HFF-Myc (cell line): ENCODE data around the gene DCDC2C.

Experiments
- DNase-seq: peaks from one replicate; pipeline ENCODE4 v3.0.0-alpha.2; 2011; ENCODE audit warnings: low read depth; ENCODE audit errors: extremely low read depth
- H3K4me3 ChIP-seq: replicated peaks from 2 replicates; pipeline ENCODE4 v1.5.1; 2011; ENCODE audit warnings: low read depth, mild to moderate bottlenecking, control low read depth, low read length
- TF ChIP-seq, protein P1 (sequence below): IDR thresholded peaks from 2 replicates; pipeline ENCODE4 v1.5.1; 2012; ENCODE audit warnings: mild to moderate bottlenecking, low read depth, low read length, control low read depth; ENCODE audit errors: missing control alignments

The DCDC2C gene

DNA sequence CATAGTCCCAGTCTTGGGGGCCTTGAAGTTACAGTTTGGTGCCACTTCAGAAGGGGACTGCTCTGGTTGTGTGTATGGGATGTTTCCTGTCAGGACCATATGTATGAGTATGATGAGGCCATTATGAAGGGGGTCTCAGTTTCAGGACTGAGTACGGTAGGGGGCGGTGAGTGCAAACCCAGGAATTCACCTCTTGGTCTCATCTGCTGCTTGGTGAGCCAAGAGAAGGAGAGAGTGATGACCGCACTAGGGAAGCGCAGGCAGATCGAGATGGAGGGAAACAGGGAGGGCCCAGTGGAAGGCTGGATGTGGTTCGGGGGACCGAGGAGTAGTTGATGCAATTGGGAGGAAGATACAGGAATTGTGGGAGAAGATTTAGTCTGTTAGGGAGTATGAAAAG is 28.5 kb downstream of the DCDC2C start:
- no peak overlapping the region for H3K4me3 ChIP-seq
- TF ChIP-seq, protein P1, sequence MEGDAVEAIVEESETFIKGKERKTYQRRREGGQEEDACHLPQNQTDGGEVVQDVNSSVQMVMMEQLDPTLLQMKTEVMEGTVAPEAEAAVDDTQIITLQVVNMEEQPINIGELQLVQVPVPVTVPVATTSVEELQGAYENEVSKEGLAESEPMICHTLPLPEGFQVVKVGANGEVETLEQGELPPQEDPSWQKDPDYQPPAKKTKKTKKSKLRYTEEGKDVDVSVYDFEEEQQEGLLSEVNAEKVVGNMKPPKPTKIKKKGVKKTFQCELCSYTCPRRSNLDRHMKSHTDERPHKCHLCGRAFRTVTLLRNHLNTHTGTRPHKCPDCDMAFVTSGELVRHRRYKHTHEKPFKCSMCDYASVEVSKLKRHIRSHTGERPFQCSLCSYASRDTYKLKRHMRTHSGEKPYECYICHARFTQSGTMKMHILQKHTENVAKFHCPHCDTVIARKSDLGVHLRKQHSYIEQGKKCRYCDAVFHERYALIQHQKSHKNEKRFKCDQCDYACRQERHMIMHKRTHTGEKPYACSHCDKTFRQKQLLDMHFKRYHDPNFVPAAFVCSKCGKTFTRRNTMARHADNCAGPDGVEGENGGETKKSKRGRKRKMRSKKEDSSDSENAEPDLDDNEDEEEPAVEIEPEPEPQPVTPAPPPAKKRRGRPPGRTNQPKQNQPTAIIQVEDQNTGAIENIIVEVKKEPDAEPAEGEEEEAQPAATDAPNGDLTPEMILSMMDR, result no peak
- no peak for DNase-seq

DNA sequence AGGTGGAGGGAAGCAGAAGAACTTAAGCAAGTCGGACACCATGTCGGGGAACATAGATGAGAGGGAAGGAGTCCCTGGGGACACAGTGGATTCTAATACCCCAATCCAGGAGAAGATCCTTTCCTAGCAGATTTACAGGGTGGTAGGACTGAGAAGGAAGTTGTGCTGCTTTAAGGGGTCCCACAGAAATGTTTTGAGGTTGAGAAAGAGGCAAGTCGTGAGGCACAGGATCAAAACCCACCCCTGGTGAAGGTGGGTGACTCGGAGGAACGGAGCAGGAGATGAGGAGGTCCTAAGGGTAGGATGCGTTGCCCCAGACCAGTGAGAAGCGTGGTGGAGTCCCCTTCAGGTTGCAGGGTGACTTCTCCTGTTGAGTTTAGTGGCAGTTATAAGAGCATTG is 32.7 kb downstream of the DCDC2C start:
- DNase-seq, result no peak
- H3K4me3 ChIP-seq, result no peak overlapping the region
- TF ChIP-seq, protein P1, result no peak

DNA sequence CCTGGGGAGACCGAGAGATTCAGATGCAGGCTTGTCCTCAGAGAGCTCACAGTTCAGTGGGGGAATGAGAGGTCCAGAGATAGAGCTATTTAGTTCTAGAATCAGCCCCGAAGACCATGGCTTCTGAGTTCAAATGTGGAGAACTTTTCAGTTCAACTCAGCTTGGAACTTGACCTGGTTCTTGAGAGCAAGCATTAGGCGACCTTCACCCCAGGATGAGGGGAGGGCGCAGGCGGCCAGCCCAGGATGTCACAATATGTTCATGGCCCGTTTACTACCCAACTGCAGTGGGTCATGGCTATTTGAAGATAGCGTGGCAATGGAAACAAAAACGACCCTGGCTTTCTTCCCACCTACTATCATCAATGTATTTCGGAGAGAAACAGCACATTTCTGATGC is 33.8 kb downstream of the DCDC2C start:
- TF ChIP-seq, protein P1, result no peak
- DNase-seq, result no peak
- no peak overlapping the region for H3K4me3 ChIP-seq

DNA sequence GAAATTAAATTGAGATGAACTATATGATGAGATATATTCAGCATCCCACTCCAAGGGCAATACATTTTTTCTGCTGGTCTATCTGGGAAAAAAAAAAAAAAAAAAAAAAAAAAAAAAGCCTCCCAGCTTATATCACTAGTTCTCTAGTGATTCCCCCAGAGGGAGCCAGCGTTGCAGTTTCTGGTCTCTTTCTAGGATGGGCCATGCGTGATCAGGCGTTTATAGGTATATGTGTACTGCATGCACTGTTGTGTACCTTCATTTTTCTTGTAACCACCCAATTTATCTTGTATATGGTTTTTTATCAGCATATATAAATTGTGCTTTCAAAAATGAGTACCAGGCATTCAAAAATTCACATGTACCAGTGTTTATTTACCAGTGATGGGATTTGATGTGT is 35.1 kb downstream of the DCDC2C start:
- H3K4me3 ChIP-seq, result no peak overlapping the region
- TF ChIP-seq, protein P1, result peak; percentile 38
- DNase-seq, result no peak

DNA sequence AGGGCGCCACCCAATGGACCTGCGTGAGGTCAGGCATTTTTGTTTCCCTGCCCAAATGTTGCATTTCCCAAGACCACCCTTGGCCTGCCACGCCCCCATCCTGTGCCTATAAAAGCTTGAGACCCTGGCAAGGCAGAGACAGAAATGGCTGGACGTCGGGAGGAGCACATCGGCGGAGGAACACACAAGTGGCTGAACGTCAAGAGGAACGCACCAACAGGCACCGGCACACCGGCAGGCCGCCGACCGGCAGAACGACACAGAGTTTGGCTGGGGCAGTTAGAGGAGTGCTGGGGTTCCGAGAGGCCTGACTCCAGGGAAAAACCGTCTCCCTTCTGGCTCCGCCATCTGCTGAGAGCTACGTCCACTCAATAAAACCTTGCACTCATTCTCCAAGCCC is 35.9 kb downstream of the DCDC2C start:
- no peak overlapping the region for H3K4me3 ChIP-seq
- TF ChIP-seq, protein P1, result no peak
- DNase-seq, result no peak

DNA sequence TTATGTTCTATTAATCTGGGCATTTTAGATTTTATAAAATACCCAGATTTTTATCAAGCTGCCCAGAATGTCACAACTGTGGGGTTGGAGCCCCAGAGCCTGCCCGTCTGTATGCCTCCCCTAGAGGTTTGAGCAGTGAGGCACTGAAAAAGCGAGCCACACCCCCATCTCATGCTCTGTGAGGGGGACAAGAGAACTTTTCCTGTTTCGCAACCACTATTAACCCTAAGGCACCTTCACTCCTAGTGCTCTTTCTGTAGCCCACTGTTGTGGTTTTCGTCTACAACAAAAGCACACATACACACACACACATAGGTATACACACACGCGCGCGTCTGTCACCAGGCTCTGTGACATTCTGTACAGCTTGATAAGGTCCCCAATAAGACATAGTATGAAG is 38.0 kb downstream of the DCDC2C start:
- TF ChIP-seq, protein P1, result no peak
- H3K4me3 ChIP-seq, result no peak overlapping the region
- DNase-seq, result no peak

DNA sequence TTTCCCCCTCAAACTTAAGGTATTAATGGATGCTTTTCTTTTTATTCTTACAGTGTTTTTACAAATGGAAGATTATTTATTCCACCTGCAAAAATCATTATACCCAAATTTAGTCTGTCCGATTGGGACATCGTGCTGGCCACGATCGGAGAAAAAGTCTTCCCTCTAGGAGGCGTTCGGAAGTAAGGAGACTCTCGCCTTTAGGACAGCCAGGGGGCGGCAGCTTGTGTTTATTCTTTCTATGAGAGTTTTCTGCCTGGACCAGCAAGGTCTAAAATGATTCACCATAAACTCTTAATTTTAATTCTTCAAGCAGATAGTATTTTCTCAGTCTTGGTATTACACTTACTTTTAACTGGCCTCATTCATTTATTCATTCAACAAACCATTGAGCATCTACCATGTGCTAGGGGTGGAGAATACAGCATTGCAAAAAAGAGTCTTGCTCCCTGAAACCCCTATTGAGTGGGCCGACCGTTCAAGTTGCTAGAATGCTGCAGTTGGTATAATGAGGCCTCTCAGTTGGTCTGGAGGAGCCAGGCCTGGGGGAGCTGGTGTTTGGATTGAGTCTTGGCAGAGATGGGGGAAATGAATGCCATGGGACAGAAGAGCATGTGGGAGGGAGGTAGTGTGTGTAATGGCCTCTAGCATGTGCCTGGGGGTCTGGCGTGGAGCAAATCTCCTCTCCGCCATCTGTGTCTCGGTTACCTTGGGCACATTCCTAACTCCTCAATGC is 38.7 kb downstream of the DCDC2C start:
- TF ChIP-seq, protein P1, result no peak
- H3K4me3 ChIP-seq, result no peak overlapping the region
- no peak for DNase-seq
